Adipose tissue (tissue), 3 donors: ENCODE data around the gene DIAPH2. TPM values are rescaled to one million over a fixed set of nuclear protein-coding genes. Genes with fewer than 3 reads are reported as not detected.
"Not testable (repeated sequence)": the region's sequence is repeated elsewhere in the genome, so short reads cannot be mapped to it uniquely, and the experiment has no call there.

Experiments used
- H3K27ac ChIP-seq: one replicate; pipeline ENCODE4 v1.5.1; 2013; ENCODE audit warnings: low read depth, low read length
- WGBS, 3 donors: extraction: QIAGEN DNeasy Blood & Tissue Kit; methylation state at CpG; one replicate each; pipeline ENCODE4 v1.1.7; 2013; 5-methylcytosine and 5-hydroxymethylcytosine counted together
- polyA plus RNA-seq, 3 donors: library from polyadenylated mRNA; stranded (reverse); fragments of 200-250 nt; gene quantifications; one replicate each; pipeline ENCODE4 v1.2.3, GENCODE V29; 2013
- donor health status: healthy with polysubstance abuse.
- donor health status: Bipolar disorder and iron deficiency.
- donor health status: healthy.

Gene DIAPH2
- polyA plus RNA-seq, 3 donors = 2.1 to 11.7 (median 8.0) TPM

GRCh38 chrX:97372001-97372766 is 687.5 kb downstream of the DIAPH2 start:
- 63 to 96% (median 87%) methylated on average over 6 of the region's 6 CpGs for WGBS, 3 donors
- no peak overlapping the region for H3K27ac ChIP-seq

GRCh38 chrX:97374266-97374665 is 689.6 kb downstream of the DIAPH2 start:
- H3K27ac ChIP-seq = no peak overlapping the region
- WGBS, 3 donors = 74 to 90% (median 83%) methylated on average over 2 of the region's 2 CpGs

- no peak overlapping the region for H3K27ac ChIP-seq
Measured at GRCh38 chrX:97380200-97380599, 695.6 kb downstream of the DIAPH2 start.

GRCh38 chrX:97384685-97385084 is 700.0 kb downstream of the DIAPH2 start:
- H3K27ac ChIP-seq = no peak overlapping the region
- WGBS, 3 donors = 93 to 99% (median 95%) methylated on average over 3 of the region's 3 CpGs

DNA sequence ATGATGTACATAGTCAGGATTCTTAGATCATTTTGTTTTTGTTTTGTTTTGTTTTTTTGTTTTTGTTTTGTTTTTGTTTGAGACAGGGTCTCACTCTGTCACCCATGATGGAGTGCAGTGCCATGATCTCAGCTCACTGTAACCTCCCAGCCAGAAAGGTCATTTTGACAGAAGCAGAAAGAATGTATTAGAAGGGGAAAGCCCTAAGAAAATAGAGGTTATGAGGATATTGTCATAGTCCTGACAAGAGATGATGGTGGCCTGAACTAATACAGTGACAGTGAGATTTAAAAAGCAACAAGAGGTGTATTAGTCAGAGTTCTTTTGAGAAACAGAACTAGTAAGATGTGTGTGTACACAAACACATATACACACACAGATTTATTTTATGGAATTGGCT is 702.4 kb downstream of the DIAPH2 start:
- no peak overlapping the region for H3K27ac ChIP-seq

- WGBS, 3 donors = 82 to 83% (median 83%) methylated on average over 3 of the region's 3 CpGs
- no peak overlapping the region for H3K27ac ChIP-seq
Measured at GRCh38 chrX:97389761-97390192, 705.1 kb downstream of the DIAPH2 start.

GRCh38 chrX:97397371-97397770 is 712.7 kb downstream of the DIAPH2 start:
- no peak overlapping the region for H3K27ac ChIP-seq
- 79 to 93% (median 80%) methylated on average over 3 of the region's 3 CpGs for WGBS, 3 donors

DNA sequence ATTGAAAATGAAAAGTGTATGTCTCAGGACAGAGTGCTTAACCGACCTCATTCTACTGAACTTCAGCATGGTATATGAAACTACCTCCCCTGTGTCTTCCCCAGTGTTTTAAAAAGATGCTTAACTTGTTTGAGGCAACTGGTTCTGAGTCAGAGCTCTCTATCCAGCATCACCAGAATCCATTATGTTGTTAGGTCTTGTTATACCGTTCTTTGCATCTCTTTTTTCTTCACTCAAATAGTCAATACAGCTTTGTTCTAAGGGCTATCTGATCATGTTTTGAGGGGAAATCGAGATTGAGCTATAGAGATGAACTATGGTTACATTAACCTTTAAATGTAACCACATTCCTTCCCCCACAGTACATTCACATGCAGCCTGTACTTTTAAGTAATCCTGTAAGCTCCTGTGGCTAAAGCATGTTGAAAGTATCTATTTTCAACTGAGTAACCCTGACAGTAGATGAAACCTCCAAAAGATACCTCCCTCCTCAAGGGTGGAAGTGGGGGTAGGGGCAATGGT is 713.4 kb downstream of the DIAPH2 start:
- WGBS, 3 donors = 58 to 76% (median 69%) methylated on average over 3 of the region's 3 CpGs
- H3K27ac ChIP-seq = no peak overlapping the region

GRCh38 chrX:97399400-97399799 is 714.8 kb downstream of the DIAPH2 start:
- WGBS, 3 donors = 38 to 55% (median 42%) methylated on average over 2 of the region's 2 CpGs
- H3K27ac ChIP-seq = no peak overlapping the region

DNA sequence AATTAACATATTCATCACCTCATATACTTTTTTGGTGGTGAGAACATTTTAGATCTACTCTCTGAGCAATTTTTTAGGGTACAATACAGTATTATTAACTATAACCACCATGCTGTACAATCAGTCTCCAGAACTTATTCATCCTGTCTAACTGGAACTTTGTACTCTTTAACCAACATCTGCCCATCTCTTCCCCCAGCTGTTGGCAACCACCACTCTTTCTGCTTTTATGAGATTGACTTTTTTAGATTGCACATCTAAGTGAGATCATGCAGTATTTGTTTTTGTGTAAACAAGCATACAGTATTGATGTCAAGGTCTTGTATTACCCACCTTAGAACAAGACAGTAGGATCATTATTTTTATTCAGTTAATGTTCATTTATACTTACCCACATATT is 715.9 kb downstream of the DIAPH2 start:
- H3K27ac ChIP-seq = no peak overlapping the region

DNA sequence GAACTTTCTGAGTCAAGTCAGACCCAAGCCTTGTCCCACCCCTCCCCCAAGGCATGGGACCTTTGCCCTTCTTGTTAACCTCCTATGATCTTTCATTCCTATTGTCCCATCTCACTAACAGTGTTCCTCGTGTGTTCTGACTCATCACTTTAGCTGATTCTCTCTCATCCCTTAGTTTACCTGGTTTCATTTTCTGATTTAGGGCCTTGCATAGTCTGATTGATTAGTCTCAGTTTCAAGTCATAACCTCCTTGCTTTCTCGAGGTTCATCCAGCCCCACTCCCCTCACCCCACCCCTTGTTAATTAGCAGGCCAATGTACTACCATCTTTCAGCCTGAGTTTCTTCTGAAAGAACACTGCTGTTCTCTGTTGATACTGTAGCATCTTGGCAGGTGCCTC is 716.5 kb downstream of the DIAPH2 start:
- WGBS, 3 donors = 69 to 75% (median 71%) methylated on average over 2 of the region's 2 CpGs
- H3K27ac ChIP-seq = no peak overlapping the region

DNA sequence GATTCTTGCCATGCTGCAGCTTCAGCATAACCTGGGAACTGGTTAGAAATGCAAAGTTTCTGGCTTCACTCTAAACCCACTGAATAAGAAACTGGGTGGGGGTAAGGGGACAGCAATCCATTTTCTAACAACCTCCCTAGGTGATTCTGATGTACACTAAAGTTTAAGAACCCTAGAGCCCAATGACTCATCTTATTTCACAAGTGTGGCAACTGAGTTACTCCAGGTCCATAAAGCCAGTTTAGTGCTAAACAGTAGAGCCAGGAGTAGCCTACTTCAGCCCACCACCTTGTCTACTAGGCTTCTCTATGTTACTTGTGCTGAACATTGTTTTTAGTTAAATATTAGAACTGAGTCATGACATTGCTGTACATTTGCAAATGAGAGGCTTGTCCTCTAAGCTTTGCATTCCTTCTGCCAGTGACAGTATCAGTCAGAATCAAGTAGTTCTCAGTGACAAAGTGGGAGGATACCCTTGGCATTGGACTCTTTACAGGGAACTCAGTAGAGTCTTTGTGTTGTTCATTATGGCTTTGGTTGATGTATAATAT is 717.0 kb downstream of the DIAPH2 start:
- no peak overlapping the region for H3K27ac ChIP-seq

- no peak overlapping the region for H3K27ac ChIP-seq
Measured at GRCh38 chrX:97402333-97402732, 717.7 kb downstream of the DIAPH2 start.

DNA sequence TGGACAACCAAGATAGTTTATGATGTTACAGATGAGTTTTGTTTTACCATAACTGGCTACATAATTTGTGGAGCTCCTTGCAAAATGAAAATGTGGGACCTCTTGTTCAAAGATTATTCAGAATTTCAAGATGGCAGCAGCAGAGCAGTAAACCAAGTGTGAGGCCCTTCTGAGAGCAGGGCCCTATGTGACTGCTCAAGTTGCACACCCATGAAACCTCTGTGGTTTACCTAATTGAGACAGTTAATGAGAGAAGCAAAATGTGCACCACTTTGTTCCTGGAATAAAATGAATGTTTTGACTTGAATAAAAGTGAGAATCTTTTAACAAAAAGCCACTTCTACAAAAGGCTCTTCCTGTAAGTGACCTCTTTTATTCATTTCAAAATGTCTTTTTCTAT is 718.3 kb downstream of the DIAPH2 start:
- no peak overlapping the region for H3K27ac ChIP-seq

DNA sequence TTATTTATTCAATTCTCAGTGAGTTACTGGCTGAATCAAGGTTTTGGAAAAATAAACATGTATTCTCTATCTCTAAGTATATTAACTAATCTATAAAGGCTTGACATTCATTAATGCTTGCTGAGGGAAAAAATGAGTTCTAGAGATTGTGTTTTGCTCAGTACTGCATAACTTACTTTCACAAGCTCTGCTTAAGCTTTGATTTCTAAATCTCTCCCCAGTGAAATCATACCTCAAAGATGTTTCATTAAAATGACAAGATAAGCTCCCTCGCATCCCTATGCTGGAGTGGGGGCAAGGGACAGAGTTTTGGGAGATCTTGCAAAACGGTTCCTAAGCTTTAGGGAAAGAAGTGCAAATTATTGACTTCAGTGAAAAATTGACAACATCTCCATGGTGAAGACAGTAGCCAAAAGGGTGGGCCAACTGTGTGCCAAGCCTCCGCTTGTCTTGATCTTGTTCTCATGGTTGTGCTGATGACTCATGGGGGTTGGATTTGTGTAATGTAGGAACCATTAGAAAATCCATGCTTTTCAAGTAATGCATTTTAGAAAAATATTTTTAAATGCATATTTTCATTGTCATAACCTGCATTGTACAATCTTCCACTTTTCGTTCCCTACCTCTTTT is 720.5 kb downstream of the DIAPH2 start:
- WGBS, 3 donors = 81 to 84% (median 82%) methylated on average over 4 of the region's 4 CpGs
- no peak overlapping the region for H3K27ac ChIP-seq

DNA sequence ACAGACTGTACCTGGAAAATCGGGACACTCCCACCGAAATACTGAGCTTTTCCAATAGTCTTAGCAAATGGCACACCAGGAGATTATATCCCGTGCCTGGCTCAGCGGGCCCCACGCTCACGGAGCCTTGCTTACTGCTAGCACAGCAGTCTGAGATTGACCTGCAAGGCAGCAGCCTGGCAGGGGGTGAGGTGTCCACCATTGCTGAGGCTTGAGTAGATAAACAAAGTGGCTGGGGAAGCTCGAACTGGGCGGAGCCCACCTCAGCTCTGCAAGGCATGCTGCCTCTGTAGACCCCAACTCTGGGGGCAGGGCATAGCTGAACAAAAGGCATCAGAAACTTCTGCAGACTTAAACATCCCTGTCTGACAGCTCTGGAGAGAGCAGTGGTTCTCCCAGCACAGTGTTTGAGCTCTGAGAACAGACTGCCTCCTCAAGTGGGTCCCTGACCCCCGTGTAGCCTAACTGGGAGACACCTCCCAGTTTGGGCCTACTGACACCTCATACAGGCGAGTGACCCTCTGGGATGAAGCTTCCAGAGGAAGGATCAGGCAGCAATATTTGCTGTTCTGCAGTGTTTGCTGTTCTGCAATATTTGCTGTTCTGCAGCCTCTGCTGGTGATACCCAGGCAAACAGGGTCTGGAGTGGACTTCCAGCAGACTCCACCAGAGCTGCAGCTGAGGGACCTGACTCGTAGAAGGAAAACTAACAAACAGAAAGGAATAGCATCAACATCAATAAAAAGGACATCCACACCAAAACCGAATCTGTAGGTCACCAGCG is 725.2 kb downstream of the DIAPH2 start:
- 93 to 98% (median 97%) methylated on average over 11 to 13 of the region's 13 CpGs for WGBS, 3 donors
- not testable (repeated sequence) for H3K27ac ChIP-seq

DNA sequence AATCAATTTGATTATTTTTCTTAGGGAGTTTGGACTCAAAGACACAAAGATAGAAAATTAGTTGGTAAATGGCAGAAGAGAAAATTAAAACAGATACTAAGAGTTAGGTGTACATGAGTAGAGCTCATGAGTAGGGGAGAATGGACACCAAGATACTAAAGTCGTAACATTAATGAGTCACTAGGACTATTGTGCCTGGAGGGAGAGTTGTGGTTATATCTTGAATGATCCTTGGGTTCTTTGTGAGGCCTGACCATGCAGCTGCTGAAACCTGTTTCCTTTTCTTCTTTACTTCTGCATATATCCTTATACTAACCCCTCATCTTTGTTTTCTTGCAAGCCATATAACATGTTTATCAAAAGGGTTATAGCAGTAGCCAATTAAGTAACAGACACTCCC is 731.8 kb downstream of the DIAPH2 start:
- H3K27ac ChIP-seq = no peak overlapping the region
- WGBS, 3 donors = 85 to 100% (median 100%) methylated on average over 1 of the region's 1 CpG

DNA sequence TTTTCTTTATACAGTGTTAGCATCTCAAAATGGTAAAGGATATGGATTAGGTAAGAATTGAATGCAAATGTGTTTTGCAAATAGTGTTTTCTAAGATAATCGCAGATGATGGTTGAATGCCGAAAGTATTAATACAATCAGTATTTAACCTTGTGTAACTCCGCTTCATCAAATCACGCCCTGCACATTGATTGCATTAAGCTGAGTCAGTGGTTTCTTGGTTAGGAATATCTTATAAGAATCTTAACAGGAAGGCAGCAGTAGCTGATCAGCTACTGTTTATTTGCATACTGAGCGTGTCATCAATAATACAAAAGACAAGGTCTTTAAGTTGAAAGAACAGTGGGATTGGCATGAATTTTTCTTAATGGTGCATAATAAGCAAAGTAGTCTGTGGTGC is 744.5 kb downstream of the DIAPH2 start:
- WGBS, 3 donors = 95 to 99% (median 97%) methylated on average over 5 of the region's 5 CpGs
- H3K27ac ChIP-seq = no peak overlapping the region

GRCh38 chrX:97431281-97431680 is 746.6 kb downstream of the DIAPH2 start:
- WGBS, 3 donors = 69 to 82% (median 71%) methylated on average over 1 of the region's 1 CpG
- H3K27ac ChIP-seq = no peak overlapping the region
